HCEC 1CT (cell line): ENCODE data around the gene IQCE.
"Not testable (repeated sequence)": the region's sequence is repeated elsewhere in the genome, so short reads cannot be mapped to it uniquely, and the experiment has no call there.

Source experiments
- DNase-seq: peaks from one replicate; pipeline ENCODE4 v3.0.0-alpha.2; 2017

Gene IQCE

DNA sequence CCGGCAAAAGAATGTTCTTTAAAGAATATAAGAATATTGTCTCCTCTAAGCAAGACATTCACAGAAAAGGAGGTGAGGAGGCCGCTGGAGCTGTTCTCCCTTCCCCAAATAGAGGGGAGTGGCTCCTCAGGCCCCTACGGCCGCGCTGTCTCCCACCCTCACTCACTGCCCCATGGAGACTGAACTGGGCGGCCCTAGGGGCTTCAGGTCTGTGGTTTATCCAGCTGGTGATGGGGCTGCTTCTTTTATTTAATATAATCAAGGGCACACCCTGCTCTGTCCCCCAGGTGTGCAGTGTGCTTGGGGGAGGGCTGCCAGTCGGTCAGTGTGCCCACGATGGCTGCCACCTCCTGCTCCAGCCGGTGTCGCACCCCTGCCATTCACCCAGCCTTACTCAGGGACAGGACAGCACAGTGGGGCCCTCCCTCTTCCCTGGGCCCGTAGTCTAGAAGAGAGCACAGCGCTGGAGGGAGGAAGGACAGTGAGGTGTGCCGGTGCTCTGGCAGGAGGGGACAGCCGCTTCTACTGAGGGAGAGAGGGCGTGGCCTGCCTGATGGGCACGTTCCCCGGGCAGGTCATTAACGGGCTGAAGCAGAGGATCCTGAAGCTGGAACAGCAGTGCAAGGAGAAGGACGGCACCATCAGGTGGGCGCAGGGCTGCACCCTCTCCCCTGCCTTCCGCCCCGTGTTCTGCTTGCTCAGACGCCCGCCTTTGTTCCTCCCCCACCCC lies 23.4 kb downstream of the IQCE start:
- no peak for DNase-seq

DNA sequence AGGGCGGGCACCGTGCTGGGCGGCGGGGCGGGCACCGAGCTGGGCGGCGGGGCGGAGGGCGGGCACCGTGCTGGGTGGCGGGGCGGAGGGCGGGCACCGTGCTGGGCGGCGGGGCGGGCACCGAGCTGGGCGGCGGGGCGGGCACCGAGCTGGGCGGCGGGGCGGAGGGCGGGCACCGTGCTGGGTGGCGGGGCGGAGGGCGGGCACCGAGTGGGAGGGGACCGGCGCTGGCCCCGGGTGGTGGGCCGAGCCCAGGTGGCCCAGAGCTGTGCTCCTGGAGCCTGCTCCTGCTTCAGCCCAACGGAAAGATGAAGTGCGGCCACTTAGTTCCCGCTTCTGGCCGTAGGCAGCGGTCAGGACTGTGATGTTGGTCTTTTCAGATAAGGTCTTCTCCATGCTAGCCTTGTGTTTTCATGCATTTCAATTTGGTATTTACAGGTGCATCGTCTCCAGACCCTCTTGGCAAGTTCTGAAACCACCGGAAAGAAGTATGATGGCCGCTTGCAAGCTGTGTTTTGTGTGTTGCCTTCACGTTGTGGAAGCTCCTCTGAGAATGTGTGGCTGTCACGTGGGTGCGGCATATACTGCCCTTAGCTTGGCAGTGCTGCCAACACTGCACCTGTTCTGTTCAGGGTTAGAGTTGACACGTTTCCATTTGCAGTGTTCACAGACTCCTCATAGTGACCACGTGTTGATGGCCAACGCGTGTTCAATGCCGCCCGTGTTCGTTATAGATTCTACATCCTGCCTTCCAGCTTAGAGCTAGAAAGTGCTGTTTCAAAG lies 25.2 kb downstream of the IQCE start:
- no peak for DNase-seq

DNA sequence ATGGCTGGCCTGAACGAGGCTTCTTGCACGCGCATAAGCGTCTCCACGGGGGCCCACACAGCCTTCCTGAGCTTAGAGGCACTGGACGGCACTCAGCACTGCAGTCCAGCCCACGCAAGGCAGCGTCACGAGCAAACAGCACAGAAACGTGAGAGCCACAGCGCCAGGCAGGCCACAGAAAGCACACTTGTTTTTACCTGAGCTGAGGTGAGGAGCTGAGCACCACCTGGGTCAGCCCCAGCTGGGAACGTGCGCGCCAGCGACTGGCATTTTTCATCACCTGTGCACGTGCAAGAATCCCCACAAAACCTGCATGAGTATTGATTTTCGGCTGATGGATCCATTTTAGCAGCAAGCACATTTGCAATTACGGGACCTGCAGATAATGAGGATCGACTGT lies 26.7 kb downstream of the IQCE start:
- DNase-seq, result no peak

DNA sequence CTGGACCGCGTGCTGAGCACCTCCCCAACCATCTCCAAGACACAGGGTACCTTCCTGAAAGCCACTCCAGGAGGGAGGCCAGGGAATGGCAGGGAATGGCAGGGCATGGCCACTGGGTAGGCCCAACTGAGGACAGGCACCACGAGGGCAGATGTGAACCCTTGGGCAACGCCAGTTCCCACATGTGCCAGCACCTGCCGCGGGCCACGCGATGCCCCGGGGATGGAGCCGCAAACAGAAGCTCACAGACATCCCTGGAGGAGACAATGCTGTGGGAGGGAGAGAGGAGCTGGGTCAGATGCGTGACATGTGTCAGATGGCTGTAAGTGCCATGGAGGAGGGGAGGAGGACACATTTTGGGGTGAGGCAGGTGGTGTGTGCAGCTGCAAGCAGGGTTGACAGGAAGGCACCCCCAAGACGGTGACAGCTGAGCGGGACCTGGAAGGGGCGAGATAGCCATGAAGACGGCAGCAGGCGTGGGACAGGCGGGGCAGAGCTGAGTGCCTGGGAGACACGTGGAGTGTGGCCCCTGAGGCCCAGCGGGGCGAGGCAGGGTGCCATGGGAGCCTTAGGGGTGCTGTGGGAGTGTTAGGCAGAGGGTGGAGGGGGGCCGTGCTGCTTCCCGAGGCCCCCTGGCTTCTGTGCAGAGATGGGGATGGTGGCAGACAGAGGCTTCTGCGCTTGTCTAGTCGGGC lies 27.7 kb downstream of the IQCE start:
- no peak for DNase-seq

DNA sequence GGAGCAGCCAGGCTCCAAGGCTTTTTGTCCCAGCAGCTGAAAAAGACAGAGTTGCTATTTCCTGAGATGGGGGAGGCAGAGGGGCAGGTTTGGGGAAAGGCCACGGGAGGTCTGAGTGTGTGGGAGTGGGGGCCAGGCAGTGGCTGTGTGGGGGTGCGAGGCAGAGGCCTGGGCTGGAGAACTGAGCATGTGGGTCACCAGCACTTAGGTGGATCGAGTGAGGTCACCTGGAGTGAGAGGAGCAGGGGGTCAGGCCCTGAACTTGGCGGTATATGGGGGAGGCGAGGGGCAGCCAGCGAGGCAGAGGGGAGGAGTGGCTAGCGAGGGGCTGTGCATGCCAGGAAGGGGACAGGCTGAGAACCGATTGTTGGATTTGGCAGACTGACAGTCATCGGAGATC lies 28.4 kb downstream of the IQCE start:
- DNase-seq, result no peak

DNA sequence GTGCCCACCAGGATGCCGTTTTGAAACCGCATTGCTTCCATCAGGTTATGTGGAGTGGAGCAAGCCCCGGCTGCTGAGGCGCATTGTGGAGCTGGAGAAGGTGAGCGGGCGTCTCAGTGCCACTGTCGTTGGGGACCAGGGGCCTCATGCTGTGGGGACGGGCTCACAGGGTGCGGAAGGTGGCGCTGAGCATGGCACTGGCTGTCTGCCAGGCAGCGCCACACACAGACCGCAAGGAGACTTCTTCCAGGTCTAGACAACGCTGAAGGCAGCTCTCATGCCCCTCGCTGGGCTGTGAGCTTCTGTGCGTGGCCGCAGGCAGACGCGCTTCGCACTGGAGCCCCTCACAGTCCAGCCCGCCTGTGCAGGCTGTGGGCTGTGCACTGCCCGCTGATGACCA lies 29.0 kb downstream of the IQCE start:
- no peak for DNase-seq

DNA sequence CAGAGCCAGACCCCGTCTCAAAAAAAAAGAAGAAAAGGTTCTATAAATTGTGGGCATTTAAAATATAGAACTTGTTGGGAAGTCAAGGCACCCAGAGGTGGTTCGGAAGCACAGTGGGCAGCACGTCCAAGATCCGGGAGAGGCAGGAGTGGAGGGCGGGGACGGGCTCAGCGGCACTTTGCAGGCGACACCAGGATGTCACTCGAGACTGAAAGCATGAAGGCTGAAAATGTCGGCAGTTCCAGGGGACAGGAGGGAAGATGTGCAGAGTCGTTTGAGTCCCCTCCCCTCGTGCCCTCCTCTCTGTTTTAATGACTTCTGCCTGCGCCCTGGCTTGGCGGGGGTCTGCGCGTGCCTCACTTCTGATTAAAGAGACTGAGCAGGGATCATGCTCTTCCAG lies 30.6 kb downstream of the IQCE start:
- no peak for DNase-seq

DNA sequence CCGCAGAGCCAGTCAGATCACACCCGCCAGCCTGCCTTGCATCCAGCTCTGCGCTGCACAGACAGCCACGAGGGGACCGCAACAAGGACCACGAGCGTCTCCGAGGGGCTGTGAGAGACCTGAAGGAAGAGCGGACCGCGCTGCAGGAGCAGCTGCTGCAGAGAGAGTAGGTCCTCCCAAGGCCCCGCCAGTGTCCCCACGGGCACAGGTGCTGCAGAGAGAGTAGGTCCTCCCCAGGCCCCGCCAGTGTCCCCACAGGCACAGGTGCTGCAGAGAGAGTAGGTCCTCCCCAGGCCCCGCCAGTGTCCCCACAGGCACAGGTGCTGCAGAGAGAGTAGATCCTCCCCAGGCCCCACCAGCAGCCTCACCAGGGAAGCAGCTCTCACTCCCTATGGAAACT lies 31.2 kb downstream of the IQCE start:
- not testable (repeated sequence) for DNase-seq

DNA sequence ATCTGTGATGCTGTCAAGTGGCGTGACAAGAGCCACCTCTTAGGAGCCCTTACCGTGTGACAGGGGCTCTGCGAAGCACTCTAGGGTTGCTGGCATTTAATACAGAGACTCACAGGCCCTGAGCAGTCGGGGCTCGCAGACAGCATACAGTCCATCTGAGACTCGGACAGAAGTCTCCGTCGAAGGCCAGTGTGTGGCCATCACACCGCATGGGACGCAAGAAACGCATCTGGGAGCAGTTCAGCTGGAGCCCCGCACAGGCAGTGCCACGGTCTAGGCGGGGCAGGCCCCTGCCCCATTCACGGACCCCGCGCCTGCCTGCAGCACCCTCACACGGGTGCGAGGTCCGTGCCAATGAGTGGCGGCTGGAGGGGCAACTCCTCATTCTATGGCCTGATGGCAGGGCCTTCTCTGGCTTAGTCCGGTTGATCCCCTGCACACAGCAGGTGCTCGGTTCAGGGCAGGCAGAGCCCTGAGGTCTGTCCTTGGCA lies 33.6 kb downstream of the IQCE start:
- DNase-seq, result no peak

DNA sequence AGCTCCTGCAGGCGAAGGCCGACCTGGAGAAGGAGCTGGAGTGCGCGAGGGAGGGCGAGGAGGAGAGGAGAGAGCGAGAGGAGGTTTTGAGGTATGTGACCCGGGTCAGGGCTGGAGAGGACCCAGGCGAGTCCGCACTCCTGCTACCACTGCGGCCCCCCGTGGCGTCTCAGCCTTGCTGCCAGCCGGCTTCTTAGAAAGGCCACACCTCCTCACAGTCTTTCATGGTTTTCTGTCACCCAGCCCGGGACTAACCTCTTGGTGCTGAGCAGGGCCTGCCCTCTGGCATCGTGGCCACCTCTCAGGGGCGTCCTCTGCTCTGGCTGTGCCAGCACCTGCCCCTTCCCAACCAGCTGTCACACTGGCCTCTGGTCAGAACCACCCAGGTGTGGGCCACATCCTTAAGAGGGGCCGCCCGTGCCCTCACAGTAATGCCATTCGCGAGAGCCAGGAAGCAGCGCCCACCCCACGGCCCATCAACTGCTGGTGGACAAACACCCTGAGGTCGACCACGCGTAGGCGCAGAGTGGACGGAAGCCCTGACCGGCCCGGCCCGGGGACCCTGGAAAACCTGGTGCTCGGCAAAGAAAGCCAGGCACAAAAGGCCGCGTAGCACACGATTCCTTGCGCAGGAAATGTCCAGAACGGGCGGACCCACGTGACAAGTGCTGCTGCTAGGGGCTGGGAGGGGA lies 34.4 kb downstream of the IQCE start:
- no peak for DNase-seq

DNA sequence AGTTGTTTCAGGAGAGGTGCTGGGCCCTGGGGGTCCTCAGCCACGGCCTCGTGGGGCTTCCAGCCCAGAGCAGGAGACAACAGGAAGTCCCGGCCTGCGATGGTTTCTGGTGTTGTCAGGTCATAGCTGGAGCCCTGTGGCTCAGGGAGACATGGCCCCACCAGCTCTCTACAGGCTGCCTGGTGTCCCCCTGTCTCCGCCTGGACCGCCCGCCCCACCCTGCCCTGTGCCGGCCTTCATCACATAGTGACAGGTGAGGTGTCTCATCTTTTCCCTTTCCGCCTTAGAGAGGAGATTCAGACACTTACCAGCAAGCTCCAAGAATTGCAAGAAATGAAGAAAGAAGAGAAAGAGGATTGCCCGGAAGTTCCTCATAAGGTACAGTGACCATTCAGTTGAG lies 35.8 kb downstream of the IQCE start:
- DNase-seq, result no peak

DNA sequence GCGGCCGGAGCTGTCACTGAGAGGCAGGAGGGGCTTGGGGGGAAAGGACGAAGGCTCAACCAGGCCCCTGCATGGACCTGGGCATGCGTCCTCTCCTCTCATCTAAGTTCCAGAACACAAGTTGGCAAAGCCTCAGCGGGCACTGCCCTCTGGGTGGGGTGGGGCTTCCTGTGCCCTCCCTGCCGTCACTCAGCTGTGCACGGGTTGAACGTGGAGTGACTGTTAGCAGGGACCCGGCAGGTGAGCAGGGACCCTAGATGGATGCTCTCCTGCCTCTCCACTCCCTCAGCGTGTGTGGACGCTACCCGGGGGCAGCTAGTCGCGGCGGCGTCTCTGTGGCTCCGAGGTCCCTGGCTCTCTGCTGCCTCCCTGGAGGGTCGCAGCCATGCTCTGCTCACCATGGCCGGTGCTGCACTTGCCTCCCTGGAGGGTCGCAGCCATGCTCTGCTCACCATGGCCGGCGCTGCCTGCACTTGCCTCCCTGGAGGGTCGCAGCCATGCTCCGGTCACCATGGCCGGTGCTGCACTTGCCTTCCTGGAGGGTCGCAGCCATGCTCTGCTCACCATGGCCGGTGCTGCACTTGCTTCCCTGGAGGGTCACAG lies 36.6 kb downstream of the IQCE start:
- no peak for DNase-seq

DNA sequence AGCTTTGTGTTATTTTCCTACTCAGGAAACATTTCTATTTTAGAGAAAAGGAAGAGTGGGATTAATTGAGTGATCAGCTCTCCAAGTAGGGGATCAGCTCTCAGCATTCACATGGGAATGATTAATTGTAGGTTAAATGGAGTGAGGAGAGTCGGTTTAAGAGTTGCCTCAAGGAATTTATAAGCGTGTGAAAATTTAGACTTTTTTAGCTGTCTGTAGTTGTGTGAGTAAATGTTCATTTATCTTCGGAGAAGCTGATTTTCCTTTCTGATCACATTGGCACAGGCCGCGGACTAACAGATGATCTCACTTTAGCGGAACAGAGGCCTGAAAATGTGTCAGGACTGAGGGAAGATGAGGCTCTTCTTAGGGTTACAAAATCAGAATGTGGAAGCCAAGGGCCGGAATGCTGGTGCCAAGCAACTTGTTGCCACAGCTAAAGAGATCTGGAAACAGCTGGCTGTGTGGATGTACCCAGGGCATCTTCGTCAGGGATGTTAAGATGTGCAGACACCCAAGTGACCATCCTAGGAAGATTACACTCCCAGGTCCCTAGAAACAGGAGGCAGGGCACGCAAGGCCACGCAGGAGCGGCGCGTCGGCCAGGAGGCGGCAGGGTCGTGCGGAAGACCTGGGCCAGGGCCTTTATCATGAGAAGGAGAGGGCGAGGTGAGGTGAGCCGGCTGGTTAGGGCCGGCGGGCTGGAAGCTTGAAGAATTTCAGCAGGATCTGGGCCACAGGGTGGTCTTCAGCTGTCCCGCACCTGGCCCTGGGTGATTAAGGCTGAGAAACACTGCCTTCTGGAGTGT lies 37.9 kb downstream of the IQCE start:
- no peak for DNase-seq

DNA sequence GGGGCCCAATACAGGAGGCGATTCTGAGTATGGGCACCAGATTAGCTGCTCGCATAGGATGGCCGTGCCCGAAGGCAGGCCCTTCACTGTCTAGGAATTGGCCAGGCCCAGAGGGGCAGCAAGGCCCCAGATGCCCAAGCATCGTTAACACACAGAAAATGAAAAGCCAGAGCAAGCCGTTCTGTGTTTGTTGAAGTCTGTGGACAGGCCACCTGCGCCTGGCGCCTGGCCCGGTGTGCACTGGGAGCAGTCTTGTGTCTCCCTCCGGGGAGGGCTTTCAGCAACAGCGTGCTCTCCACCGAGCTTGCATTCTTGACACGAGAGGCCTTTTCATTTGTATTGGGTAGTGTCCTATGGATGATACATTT lies 38.5 kb downstream of the IQCE start:
- no peak for DNase-seq

DNA sequence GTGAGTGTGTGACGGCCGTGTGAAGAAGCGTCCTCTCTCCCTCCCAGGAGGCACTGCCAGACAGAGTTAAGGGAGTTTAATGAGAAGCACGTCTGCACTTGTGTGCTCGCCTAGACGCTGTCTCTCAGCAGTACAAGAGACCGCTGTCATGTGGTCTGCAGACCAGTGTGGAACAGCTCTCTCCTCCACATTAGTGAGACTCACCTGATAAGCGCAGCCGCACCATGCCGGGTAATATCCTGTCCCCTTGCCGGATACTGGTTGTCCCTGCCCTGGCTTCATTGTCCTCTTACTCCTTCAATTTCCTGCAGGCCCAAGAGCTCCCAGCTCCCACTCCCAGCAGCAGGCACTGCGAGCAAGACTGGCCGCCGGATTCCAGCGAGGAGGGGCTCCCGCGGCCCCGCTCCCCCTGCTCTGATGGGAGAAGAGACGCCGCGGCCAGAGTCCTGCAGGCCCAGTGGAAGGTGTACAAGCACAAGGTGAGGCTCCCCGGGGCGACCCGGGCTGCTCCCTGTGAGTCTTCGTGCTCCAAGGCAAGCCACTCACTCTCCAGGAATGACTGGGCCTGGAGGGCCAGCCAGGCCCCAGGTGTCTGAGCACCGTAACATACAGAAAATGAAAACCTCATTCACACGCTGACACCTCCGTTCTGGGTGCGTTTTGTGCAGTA lies 39.5 kb downstream of the IQCE start:
- DNase-seq, result no peak

DNA sequence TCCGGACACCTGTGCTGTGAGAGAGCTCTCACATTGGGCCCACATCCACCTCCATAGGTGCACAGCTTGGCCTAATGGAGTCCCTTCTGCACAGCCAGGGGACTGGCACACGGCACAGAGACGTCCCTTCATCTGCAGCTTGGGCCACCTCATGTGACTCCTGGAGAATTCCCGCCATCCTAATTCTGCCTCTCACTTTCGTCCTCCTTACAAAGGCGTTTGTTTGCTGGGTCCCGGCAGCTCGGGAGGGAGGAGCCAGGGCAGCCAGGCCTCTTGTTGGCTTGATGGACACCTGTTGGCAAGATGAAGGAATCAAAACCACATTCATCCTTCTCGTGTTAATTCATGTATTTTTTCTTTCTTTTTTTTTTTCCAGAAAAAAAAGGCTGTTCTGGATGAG lies 42.3 kb downstream of the IQCE start:
- DNase-seq, result no peak

DNA sequence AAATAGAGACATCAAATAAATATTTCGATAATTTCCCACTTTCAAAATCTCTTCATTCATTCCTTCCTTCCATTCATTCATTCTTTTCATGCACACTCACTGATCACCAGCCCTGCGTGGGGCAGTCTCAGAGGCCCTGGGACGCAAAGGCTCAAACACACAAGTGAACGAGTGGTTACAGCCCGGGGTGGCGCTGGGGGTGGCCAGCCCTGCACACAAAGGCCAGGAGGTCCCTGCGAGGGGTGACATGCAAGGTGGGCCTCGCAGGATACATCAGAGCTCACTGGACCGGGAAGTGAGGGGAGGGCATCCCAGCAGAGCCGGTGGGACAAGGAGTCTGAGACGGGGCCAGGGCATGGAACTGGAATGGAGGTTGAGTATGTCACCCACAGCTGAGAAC lies 43.1 kb downstream of the IQCE start:
- no peak for DNase-seq

DNA sequence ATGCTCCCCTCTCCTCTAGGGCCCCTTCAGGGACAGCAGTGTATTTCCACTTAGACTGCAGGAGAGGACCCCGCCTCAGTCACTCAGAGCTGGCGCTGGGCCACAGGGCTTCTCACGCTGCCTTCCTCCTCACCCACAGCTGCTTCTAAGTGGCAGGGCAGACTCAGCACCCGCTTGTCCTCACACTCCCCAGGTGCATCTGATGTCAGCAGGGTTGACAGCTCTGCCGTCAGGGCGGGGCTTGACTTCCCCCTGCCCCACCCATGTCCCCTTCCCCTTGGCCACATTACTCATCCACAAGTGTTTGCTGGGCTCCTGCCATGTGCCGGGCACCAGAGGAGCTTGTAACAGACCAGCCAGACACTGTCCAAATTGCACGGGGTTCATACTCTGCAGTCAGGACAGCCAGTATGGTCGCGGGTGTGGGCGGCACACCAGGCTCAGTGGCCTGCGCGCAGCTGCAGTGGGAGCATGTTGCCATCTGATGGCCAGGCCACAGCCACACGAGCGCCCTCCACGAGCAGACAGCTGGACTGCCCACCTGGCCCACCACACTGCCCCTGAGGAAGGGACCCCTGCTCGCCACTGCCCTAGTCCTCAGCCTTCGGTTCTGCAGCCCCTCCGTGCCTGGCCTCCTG lies 43.7 kb downstream of the IQCE start:
- DNase-seq, result no peak

DNA sequence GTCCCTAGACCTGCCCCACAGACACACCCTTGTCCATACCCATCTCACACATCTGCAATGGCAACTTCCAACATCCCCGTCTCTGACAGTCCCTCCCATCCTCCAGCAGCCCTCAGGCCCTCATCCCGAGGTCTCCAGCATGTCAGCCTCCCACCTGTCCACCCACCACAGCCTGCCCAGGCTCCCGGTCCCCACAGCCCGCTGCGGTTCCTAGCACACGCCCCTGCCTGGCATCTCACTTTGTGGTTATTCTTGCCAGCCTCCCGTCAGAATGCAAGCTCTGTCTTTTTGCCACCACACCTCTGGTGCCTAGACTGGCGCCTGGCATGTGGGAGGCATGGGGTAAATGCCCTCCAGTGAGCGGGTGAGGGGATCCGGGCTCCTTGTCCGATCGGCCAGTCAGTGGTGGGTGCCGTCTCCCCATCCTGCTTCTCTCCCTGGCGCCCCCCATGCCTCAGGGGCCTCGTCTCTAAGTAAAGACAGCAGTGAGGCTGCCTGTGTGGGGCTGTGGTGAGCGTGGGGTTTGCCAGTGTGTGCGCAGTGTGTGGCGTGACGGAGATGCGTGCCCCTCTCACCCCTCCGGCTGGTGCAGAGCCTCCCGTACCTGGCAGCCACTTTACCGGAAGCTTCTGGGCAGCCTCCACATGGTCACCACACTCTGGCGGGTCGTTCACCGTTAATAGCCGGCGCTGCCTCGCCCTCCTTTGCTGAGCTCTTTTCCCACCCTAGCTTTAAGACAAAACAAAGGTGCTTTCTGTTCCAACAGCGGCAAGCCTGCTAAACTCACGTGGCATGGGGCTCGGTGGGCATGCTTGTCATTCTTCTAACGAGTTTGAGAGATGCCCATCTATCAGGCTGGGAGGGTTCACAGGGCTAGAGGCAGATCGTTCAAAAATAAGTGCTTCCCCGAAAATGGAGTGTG lies 44.5 kb downstream of the IQCE start:
- no peak for DNase-seq
